ENCODE results near the gene MBOAT2.

DNA sequence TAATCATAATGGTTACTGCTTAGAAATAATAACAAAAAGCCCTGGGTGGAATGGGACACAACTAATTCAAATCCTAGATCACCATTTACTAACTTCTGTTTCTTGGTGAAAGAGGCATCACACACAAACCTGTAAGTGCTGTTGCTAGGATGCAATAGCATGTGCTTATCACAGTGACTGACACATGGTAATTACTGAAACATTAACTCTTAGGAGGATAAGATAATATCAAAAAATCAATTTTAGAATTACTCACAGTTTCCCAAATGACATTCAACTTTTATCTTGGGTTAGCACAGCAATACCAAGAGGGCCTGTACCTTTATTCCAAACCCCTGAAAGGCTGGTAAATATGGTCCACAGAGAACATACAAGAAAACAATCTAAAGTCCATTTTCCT, 69.1 kb downstream of the MBOAT2 start:
- TF ChIP-seq, protein P1, sequence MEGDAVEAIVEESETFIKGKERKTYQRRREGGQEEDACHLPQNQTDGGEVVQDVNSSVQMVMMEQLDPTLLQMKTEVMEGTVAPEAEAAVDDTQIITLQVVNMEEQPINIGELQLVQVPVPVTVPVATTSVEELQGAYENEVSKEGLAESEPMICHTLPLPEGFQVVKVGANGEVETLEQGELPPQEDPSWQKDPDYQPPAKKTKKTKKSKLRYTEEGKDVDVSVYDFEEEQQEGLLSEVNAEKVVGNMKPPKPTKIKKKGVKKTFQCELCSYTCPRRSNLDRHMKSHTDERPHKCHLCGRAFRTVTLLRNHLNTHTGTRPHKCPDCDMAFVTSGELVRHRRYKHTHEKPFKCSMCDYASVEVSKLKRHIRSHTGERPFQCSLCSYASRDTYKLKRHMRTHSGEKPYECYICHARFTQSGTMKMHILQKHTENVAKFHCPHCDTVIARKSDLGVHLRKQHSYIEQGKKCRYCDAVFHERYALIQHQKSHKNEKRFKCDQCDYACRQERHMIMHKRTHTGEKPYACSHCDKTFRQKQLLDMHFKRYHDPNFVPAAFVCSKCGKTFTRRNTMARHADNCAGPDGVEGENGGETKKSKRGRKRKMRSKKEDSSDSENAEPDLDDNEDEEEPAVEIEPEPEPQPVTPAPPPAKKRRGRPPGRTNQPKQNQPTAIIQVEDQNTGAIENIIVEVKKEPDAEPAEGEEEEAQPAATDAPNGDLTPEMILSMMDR (IDR thresholded peaks at IDR 0.05; ENCODE audit: low read depth, low read length, poor library complexity, severe bottlenecking): no peak
- TF ChIP-seq EZH2phosphoT487 (IDR thresholded peaks at IDR 0.05; ENCODE audit: borderline replicate concordance, low read length): no peak
